ENCODE measurements around the gene MOV10L1.

- TF ChIP-seq POLR2A (IDR thresholded peaks at IDR 0.05) (no peak), CTCF (IDR thresholded peaks at IDR 0.05) (no peak)
Observed at GRCh38 chr22:50112151-50113118, 22.6 kb downstream of the MOV10L1 start.
